Activated naive CD8-positive, alpha-beta T cell (primary cell): ENCODE results near the gene P2RY12.

Experiments
- H3K27ac Mint-ChIP-seq: one replicate; pipeline ENCODE4 v1.8.0; 2021; ENCODE audit warnings: mixed read lengths
- H3K27me3 Mint-ChIP-seq: one replicate; pipeline ENCODE4 v1.8.0; 2021; ENCODE audit warnings: mixed read lengths
- H3K36me3 Mint-ChIP-seq: one replicate; pipeline ENCODE4 v1.8.0; 2021; ENCODE audit warnings: mixed read lengths
- H3K4me1 Mint-ChIP-seq: one replicate; pipeline ENCODE4 v1.8.0; 2021; ENCODE audit warnings: low read depth, mixed read lengths
- H3K4me3 Mint-ChIP-seq: one replicate; pipeline ENCODE4 v1.8.0; 2021; ENCODE audit warnings: mild to moderate bottlenecking, mixed read lengths
- H3K9me3 Mint-ChIP-seq: one replicate; pipeline ENCODE4 v1.8.0; 2021; ENCODE audit warnings: low read depth, mixed read lengths

P2RY12 gene

DNA sequence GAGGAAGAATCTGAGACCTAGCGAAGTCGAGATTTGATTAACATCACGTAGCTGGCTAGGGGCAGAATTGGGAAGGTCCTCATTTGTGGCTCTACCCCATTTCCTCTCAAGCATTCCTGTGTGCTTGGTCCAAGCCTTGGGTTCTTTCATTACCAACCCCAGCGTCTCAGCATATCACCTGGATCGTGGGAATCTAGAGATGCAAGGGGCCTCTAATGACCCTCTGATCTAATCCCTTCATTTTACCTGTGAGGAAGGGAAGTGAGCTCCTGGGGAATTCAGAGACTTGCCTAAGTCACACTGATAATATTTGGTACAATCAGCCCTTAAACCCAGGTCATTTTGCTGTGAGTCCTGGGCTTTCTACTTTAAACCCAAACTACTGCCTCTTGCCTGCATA is 70.0 kb downstream of the P2RY12 start:
- H3K4me3 Mint-ChIP-seq: no peak overlapping the region
- H3K4me1 Mint-ChIP-seq: peaks cover 10% of the 10 kb centered on the region
- H3K36me3 Mint-ChIP-seq: no peaks in the 10 kb centered on the region
- no peaks in the 10 kb centered on the region for H3K27me3 Mint-ChIP-seq
- H3K9me3 Mint-ChIP-seq: no peaks in the 10 kb centered on the region
- H3K27ac Mint-ChIP-seq: no peak overlapping the region

DNA sequence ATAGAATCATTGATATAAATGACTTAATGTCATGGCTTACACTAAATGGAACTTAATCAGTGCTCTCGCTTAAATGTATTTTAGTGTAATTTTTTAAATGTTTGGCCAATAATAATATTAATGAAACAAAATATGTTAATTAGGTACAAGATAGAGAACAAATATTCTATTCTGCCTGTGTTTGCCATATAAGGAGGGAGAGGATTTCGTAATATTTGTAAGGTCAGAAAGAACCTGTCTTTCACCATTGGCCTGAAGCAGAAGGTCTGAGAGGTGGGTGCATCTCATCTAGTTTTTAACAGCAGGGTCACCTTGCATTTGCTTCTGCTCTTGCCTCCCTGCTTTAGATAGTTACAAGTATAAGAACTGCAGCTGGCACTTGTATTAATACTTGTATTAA is 70.4 kb downstream of the P2RY12 start:
- H3K9me3 Mint-ChIP-seq: no peaks in the 10 kb centered on the region
- peaks cover 10% of the 10 kb centered on the region for H3K4me1 Mint-ChIP-seq
- H3K36me3 Mint-ChIP-seq: no peaks in the 10 kb centered on the region
- H3K4me3 Mint-ChIP-seq: no peak overlapping the region
- no peaks in the 10 kb centered on the region for H3K27me3 Mint-ChIP-seq
- H3K27ac Mint-ChIP-seq: no peak overlapping the region

DNA sequence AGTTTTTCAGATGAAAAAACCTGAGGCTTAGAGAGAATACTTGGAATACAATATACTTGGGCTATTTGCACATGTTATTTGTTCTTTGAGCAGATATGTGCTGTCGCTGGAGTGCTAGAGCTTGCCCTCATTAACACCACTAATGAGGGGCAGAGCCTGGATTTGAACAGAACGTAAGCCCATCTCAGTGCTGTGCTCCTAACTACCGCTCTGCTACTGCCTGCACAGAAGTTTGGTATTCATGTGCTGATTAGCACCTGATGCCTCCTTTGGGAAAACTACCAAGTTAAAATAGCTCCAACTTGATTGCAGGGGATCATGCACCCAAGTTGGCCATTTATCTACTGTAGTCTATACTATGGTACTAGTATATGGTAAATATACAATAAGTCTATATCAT is 71.6 kb downstream of the P2RY12 start:
- Mint-ChIP-seq H3K4me1 (peaks cover 12% of the 10 kb centered on the region), H3K9me3 (no peaks in the 10 kb centered on the region), H3K36me3 (no peaks in the 10 kb centered on the region), H3K27me3 (no peaks in the 10 kb centered on the region), H3K27ac (no peak overlapping the region), H3K4me3 (no peak overlapping the region)

DNA sequence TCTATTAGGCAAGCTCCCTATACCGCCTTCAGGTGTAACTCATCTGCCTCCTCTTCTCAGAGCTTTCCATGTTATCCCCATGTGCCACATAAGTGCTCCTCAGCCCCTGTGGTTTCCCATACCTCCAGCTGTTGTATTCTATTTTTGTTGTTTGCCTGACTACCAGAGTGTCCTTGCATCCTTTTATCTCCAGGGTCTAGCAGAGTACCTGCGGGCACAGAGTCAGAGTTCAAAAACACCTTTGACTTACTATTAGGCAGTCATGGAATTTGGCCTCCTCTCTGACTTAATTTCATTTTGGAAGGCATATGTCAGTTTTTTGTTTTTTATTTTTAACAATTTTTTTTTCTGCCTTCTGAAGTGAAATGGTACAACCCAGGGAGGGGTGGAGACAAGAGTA is 75.0 kb downstream of the P2RY12 start:
- peaks cover 32% of the 10 kb centered on the region for H3K4me1 Mint-ChIP-seq
- no peaks in the 10 kb centered on the region for H3K36me3 Mint-ChIP-seq
- no peaks in the 10 kb centered on the region for H3K27me3 Mint-ChIP-seq
- no peaks in the 10 kb centered on the region for H3K9me3 Mint-ChIP-seq
- H3K4me3 Mint-ChIP-seq: no peak overlapping the region
- H3K27ac Mint-ChIP-seq: no peak overlapping the region

DNA sequence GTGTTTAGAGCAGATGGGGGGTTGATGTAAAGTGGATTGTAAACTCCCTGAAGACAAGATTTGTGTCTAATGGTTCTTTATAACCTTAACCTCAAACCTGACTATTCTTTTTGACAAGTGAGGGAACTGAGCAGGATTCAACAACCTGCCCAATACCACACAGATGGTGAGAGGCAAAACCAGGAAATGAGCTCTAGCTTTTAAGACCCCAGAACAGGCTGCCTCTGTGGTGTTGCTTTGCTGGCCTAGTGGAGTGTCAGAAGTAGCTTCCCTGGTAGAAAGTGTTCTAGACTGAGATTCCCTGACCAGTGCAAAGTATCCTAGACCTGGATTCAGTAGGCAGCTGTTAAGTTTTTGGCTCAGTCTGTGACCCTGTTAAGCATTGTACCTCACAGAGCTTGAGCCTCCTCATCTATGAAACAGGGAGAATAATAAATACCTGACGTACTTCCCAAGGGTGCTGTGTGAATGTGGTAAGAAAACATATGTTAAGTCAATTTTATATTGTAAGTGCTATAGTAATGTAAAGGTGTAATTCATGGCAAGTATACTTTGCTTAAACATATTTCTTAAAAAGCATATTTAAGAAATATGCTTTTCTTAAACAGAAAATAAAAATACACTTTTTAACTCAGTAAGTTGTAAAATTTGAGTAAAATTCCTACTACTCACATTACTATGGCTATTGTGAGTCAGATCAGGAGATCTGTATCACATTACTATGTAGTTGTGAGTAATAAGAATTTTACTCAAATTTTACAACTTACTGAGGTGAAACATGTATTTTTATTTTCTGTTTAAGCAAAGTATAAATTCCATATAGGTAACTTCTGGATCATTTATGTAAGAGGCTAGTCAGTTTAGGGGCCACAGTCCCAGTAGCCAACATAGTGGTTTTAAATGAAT is 76.7 kb downstream of the P2RY12 start:
- Mint-ChIP-seq H3K4me1 (peaks cover 42% of the 10 kb centered on the region), H3K27ac (peak overlapping the region; percentile 54), H3K27me3 (peaks cover 7% of the 10 kb centered on the region), H3K4me3 (peak overlapping the region; percentile 44), H3K36me3 (peaks cover 2% of the 10 kb centered on the region), H3K9me3 (no peaks in the 10 kb centered on the region)

DNA sequence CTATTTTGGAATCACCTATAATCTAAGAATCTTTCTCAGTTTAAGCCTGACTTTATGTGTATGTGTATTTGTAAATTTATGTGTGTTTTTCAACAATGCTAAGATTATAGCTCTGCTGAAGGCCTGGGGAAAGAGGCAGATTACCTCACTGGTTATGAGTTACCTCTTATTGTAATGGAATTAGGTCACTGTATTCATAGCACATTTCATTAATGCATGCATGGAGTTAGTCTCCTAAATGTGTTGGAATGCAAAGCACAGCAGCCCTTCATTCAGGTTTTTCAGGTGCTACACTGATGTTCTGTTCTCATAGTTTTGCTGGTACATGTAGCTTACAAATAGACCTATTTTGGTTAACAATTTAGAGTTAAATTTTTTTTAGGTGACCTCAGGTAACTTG is 77.4 kb downstream of the P2RY12 start:
- peaks cover 9% of the 10 kb centered on the region for H3K27me3 Mint-ChIP-seq
- peaks cover 2% of the 10 kb centered on the region for H3K36me3 Mint-ChIP-seq
- H3K27ac Mint-ChIP-seq: peak overlapping the region; percentile 87
- no peak overlapping the region for H3K4me3 Mint-ChIP-seq
- H3K9me3 Mint-ChIP-seq: no peaks in the 10 kb centered on the region
- peaks cover 43% of the 10 kb centered on the region for H3K4me1 Mint-ChIP-seq

DNA sequence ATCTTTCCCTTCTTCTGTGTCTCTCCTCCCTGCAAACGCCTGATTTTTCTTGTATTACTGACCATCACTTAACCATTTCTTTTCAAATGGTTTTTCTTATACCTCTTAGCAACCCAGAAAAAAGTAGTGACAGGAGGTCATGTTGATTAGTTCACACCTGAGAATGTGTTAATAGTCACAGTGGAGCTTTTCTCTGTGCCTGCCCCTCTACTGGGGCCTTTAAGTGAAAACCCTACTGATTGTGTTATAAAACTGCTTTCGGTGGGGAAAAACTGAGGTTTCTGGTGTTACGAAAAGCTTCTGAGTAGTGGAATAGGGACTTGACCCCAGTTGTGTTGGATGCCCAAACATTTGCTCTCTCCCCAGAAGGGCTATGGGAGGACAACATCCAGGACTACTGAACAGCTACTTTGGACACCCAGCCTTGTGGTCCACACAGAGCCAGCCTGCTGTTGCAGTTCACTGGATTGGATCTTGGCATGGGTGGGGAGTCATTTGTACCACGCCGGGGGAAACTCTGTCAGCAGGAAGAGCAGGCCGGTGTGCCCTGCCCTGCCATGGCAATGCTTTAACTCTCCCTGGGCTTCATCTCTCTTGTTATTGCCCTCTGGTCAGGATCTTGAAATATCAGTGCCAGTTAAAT is 78.3 kb downstream of the P2RY12 start:
- Mint-ChIP-seq H3K27me3 (peaks cover 9% of the 10 kb centered on the region), H3K4me1 (peaks cover 51% of the 10 kb centered on the region), H3K27ac (peak overlapping the region; percentile 87), H3K36me3 (peaks cover 2% of the 10 kb centered on the region), H3K9me3 (no peaks in the 10 kb centered on the region), H3K4me3 (peak overlapping the region; percentile 54)

DNA sequence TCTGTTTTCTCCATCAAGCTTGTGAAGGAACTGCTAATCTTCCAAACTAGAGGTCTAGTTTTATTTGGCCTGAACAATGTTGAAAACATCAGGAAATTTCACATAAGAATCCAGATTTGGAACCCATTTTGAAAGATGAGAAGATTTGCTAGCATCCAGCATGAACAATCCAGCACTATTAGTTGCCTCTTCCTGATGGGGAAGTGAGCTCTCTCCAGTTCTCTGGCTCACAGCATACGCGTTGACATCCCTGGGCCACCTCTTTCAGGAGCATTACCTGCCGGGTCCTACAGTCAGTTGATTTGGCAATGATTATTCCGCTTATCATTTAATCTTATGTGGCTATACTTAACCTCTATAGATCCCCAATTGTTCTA is 78.8 kb downstream of the P2RY12 start:
- Mint-ChIP-seq H3K27me3 (peaks cover 11% of the 10 kb centered on the region), H3K36me3 (peaks cover 2% of the 10 kb centered on the region), H3K9me3 (no peaks in the 10 kb centered on the region), H3K4me3 (peak overlapping the region; percentile 54), H3K4me1 (peaks cover 53% of the 10 kb centered on the region), H3K27ac (peak overlapping the region; percentile 87)

DNA sequence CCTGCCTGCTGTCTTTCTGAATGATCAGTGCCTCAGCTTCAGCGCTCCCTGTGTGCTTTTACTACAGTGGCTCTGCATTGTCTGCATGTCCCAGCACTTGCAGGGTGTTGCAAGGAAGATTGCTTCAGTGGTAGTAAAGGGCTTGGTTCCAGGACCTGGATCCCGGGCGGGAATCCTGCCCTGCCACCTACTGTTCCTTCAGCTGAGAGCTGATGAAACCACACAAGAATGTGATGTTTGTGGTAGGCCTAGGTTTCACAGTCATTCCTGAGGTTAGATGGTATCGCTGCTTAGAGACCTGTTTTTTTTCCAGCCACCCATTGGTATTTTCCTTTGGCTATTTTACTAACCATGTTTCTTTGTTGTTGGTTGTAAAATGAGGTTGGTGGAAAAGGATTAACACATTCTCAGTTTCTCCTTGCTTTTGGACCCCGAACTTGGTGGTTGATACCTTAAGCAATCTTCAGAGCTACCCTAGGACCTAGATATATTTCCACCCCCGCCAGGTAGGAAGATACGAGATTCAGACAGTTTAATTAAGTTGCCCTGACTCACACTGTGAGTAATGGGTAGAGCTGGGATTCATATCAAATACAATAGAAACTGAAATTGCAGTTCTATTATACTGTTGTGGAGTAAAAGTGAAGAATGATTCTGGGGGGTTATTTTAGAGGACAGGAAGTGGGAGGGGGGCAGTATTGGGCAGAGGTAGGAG is 79.3 kb downstream of the P2RY12 start:
- Mint-ChIP-seq H3K9me3 (no peaks in the 10 kb centered on the region), H3K36me3 (peaks cover 2% of the 10 kb centered on the region), H3K27ac (peak overlapping the region; percentile 87), H3K4me3 (peak overlapping the region; percentile 51), H3K27me3 (peaks cover 13% of the 10 kb centered on the region), H3K4me1 (peaks cover 53% of the 10 kb centered on the region)

DNA sequence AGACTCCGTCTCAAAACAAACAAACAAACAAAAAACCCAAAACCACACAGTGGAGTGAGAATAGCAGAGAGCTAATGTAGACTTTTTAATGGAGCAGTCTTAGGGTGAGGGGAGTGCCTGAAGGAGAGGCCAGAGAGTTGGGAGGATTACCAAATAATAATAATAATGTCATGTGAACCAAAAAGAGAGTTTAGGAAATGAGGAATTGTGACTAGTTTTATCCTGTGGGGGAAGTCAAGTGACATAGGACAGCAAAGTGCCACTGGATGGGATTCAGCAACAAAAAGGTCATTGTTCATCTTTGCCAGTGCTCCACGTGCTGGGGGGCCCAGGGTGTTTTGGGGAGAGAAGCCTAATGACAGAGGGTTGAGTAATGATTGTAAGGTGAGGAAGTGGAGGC is 80.8 kb downstream of the P2RY12 start:
- Mint-ChIP-seq H3K9me3 (no peaks in the 10 kb centered on the region), H3K4me3 (no peak overlapping the region), H3K27ac (peak overlapping the region; percentile 75), H3K27me3 (peaks cover 17% of the 10 kb centered on the region), H3K36me3 (peaks cover 2% of the 10 kb centered on the region), H3K4me1 (peaks cover 53% of the 10 kb centered on the region)

DNA sequence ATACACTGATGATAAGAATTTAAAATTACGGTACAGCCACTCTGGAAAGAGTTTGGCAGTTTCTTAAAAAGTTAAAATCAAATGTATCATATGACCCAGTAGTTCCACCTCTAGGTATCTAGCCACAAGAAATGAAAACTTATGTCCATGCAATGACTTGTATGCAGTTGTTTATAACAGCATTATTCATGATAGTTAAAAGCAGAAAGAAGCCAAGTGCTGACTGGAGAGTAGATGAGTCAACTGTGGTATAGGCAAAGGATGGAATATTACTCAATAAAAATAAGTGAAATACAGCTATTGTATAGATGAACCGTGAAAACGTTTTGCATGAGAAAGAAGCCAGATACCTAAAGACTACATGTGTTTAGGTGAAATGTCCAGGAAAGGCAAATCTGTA is 82.8 kb downstream of the P2RY12 start:
- Mint-ChIP-seq H3K27ac (peak overlapping the region; percentile 41), H3K4me3 (no peak overlapping the region), H3K36me3 (peaks cover 2% of the 10 kb centered on the region), H3K4me1 (peaks cover 42% of the 10 kb centered on the region), H3K27me3 (peaks cover 17% of the 10 kb centered on the region), H3K9me3 (no peaks in the 10 kb centered on the region)

DNA sequence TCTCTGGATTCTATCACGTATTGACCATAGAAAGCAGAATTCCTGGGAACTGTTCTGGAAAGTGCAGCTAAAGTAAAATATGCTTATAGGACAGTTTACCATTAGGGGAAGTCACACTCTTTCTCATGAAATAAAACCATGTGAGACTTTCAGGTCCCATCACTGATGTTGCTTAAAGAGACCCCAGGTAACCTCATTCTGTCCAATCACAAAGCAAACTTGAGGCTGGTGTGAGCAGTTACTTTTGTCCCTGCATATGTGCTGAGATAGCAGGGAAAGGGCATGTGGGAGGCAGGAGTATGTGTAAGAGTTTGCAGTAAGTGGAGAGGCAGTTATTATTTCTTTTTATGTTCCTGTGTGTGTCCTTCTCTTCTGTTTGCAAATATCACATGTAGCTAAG is 84.0 kb downstream of the P2RY12 start:
- Mint-ChIP-seq H3K4me3 (no peak overlapping the region), H3K27ac (no peak overlapping the region), H3K4me1 (peaks cover 29% of the 10 kb centered on the region), H3K36me3 (peaks cover 2% of the 10 kb centered on the region), H3K9me3 (no peaks in the 10 kb centered on the region), H3K27me3 (peaks cover 17% of the 10 kb centered on the region)

DNA sequence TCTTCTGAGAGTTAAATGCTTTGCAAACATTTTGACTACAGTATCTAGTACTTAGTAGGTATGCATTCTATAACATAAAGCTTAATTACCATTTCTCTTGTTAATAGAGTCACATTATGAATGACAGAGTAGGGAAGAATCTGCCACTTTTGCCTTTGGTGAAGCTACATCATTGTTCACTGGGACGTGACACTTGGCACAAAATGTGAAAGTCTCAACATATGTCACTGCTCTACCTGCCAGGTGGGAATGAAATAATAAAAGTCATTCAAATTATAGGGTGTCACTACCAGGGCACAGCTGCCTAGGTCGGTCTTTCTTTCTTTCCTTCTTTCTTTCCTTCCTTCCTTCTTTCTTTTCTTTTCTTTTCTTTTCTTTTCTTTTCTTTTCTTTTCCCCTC is 85.5 kb downstream of the P2RY12 start:
- Mint-ChIP-seq H3K27ac (no peak overlapping the region), H3K4me3 (no peak overlapping the region), H3K4me1 (peaks cover 18% of the 10 kb centered on the region), H3K36me3 (peaks cover 2% of the 10 kb centered on the region), H3K9me3 (no peaks in the 10 kb centered on the region), H3K27me3 (peaks cover 17% of the 10 kb centered on the region)

DNA sequence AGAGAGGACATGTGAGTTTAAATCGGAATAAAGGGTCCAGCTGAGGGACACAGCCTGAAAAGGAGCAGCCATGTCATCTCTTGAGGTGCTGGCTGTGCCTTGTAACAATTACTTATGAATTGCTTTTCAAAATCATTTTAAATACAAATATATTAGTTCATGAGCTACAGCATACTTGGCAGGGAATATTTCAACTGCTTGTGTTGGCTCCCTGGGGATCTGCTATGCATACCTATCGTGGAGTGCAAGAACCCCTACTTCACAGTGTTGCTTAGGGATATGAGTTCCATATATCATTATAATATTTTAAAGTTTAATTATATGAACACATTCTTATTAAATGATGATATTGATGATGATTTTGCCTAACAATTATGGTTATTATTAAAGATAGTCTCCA is 87.1 kb downstream of the P2RY12 start:
- H3K4me1 Mint-ChIP-seq: peaks cover 10% of the 10 kb centered on the region
- no peaks in the 10 kb centered on the region for H3K36me3 Mint-ChIP-seq
- H3K27ac Mint-ChIP-seq: no peak overlapping the region
- no peak overlapping the region for H3K4me3 Mint-ChIP-seq
- H3K27me3 Mint-ChIP-seq: peaks cover 8% of the 10 kb centered on the region
- H3K9me3 Mint-ChIP-seq: no peaks in the 10 kb centered on the region

DNA sequence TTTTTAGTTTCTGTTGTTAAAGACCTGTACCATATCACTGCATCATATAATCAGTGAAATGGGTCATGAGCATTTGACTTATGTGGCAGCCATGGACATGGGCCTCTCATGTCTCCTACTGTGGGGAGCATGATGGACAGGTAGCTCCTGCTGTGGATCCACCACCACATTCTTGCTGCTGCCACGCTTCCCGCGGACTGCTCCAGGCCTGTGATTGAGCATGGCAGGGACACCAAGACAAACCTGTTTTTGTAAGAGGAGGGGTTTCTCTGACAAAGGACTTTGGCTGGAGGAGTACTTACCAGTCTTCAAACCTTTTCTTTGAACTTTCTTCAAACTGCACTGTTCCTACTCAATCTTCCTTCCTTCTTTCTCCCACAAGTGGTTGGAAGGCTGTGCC is 88.3 kb downstream of the P2RY12 start:
- no peak overlapping the region for H3K4me3 Mint-ChIP-seq
- H3K36me3 Mint-ChIP-seq: no peaks in the 10 kb centered on the region
- peaks cover 1% of the 10 kb centered on the region for H3K4me1 Mint-ChIP-seq
- H3K27me3 Mint-ChIP-seq: peaks cover 8% of the 10 kb centered on the region
- H3K9me3 Mint-ChIP-seq: no peaks in the 10 kb centered on the region
- no peak overlapping the region for H3K27ac Mint-ChIP-seq
